HG03025 (cell line): ENCODE data around the gene CXCL9.
"Not testable (repeated sequence)": the region's sequence is repeated elsewhere in the genome, so short reads cannot be mapped to it uniquely, and the experiment has no call there.

Experiments
- ATAC-seq: cut with Tn5 transposase; IDR thresholded peaks from one replicate; pipeline ENCODE4 v1.9.1; 2021; ENCODE audit warnings: mild to moderate bottlenecking, moderate library complexity; ENCODE audit not compliant: unreplicated experiment, low FRiP score

CXCL9 gene

GRCh38 chr4:75968084-75968483 lies 39.2 kb downstream of the CXCL9 start:
- no peak for ATAC-seq

- ATAC-seq, result no peak
Observed at GRCh38 chr4:75963558-75963957, 43.8 kb downstream of the CXCL9 start.

GRCh38 chr4:75962072-75962471 lies 45.2 kb downstream of the CXCL9 start:
- ATAC-seq, result not testable (repeated sequence)

- ATAC-seq, result not testable (repeated sequence)
Observed at GRCh38 chr4:75958546-75958945, 48.8 kb downstream of the CXCL9 start.

- ATAC-seq, result not testable (repeated sequence)
Observed at GRCh38 chr4:75954811-75955210, 52.5 kb downstream of the CXCL9 start.

GRCh38 chr4:75953509-75953908 lies 53.8 kb downstream of the CXCL9 start:
- no peak for ATAC-seq
